ENCODE data around the gene FAM221A.
"Not testable (repeated sequence)": the region's sequence is repeated elsewhere in the genome, so short reads cannot be mapped to it uniquely, and the experiment has no call there.

The FAM221A gene

DNA sequence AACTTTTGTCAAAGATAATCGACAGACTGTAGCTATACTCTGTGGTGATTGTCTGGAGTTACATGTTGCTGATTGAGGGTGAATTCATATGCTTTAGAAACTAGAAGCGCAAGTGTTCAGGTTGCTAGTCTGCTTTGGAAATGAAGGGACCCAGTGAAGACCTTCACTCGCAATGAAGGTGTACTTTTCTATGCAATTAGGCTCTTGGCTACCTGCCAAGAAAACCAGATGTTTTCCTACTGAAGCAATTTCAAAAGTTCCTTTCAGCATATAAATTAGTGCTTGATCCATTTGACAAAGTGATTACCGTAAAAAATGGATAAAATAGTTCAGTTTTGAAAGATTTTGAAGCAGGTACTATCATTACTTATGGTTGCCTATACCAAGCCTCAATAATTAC lies 20.0 kb downstream of the FAM221A start:
- DNase-seq (ENCODE audit: low read depth in 2 of 3, low spot score in 2 of 3), result no peak

GRCh38 chr7:23709081-23709750 lies 29.2 kb downstream of the FAM221A start:
- DNase-seq (ENCODE audit: low read depth in 2 of 3, low spot score in 2 of 3), result no peak

GRCh38 chr7:23710000-23710399 lies 30.0 kb downstream of the FAM221A start, which contains the start of gene STK31:
TSS of gene STK31 (plus strand) at chr7:23710219. CDS start at chr7:23710286, 67 bp downstream.
- DNase-seq (ENCODE audit: low read depth in 2 of 3, low spot score in 2 of 3), result no peak

DNA sequence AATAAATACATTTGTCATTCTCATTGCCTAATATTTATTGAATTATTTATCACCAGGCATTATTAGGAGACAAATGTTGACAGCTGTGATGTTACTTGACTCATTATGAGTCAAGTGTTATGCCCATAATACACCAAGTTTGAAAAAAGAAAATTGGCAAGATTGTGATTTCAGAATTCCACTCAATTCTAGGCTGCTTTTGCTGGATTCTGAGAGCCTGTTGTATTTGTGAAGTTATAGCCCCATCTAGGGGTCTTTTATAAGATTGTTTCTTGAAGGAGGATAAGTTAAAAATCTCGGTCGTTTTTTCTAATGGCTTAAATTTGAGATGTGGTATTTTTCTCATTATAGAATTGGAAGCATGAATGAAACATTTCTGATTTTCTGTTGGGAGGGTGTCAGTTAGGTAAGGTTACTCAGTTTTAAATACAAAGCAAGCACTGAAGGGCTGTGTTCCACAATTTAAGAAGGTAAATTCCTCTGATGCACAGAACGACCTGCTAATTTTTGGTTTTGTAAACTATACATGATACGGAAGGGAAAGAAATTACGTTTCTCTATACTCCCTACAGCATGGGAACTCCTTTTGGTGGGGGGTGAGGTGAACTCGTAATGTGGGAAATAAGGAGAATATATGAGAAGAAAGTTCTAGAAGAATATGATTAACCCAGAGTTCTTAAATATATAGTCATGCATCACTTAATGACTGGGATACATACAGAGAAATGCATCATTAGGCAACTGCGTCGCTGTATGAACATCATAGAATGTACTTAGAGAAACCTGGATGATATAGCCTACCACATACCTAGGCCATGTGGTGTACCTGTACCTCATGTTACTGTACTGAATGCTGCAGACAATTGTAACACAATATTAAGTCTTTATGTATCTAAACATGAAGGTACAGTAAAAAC lies 32.6 kb downstream of the FAM221A start:
- no peak for DNase-seq (ENCODE audit: low read depth in 2 of 3, low spot score in 2 of 3)

DNA sequence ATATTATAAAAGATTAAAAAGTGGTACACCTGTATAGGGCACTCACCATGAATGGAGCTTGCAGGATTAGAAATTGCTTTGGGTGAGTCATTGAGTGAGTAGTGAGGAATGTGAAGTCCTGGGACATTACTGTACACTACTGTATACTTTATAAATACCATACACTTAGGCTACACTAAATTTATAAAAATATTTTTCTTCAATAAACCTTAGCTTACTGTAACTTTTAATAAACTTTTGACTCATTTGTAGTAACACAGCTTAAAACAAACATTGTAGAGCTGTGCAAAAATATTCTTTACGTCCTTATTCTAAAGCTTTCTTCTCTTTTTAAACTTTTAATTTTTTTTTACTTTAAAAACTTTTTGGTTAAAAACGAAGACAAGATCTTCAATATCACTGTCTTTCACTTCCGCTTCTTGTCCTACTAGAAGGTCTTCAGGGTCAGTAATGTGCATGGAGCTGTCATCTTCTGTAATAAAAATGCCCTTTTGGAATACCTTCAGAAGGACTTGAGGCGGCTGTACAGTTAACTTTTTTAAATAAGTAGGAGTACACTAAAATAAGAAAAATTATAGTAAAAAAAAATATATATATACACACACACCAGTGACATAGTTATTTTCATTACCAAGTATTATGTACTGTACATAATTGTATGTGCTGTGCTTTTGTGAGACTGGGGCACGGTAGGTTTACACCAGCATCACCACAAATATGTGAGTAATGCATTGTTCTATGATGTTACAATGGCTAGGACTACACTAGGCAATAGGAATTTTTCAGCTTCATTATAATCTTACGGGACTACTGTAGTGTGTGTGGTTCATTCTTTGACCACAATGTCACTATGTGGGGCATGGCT lies 33.5 kb downstream of the FAM221A start:
- DNase-seq (ENCODE audit: low read depth in 2 of 3, low spot score in 2 of 3), result no peak

GRCh38 chr7:23714150-23714464 lies 34.1 kb downstream of the FAM221A start:
- no peak for DNase-seq (ENCODE audit: low read depth in 2 of 3, low spot score in 2 of 3)

DNA sequence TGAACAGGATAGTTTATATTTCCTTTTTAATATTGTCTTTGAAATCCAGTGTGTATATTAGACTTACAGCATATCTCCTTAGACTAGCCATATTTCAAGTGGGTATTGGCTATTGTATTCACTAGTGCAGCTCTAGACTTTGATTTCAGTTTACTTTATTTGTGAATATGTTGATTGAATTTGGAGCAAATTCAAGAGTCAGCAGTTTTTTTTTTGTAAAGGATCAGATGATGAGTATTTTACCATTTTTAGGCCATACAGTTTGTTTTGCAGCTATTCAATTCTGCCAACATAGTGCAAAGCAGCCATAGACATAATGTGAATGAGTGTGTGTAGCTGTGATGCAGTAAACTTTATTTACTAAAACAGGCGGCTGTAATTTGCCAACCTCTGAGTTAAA lies 34.6 kb downstream of the FAM221A start:
- no peak for DNase-seq (ENCODE audit: low read depth in 2 of 3, low spot score in 2 of 3)

DNA sequence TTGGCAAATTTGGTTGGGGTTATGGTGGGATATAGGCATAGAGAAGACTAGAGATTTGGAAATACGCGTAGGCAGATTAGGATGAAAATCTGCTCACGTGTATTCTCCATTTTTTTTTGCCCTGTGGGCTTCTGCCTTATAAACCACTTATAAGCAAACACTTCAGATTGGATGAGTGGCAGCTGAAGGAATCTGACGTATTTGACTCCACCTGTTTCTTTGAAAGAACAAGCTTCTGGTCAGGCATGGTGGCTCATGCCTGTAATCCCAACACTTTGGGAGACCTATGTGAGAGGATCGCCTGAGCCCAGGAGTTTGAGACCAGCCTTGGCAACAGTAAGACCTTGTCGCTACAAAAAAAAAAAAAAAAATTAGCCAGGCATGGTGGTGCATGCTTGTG lies 35.1 kb downstream of the FAM221A start:
- no peak for DNase-seq (ENCODE audit: low read depth in 2 of 3, low spot score in 2 of 3)

DNA sequence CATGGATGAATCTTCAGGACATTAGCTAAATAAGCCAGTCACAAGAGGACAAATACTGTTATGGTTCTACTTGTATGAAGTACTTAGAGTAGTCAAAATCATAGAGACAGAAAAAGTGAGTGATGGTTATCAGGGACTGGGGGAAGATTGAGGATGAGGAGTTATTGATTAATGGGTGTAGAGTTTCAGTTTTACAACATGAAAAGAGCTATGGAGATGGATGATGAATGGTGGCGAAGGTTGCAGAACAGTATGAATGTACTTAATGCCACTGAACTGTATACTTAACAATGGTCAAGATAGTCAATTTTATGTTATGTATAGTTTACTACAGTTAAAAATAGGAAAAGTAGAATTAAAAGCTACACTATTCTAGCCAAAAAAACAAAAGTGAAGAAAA lies 37.8 kb downstream of the FAM221A start:
- DNase-seq (ENCODE audit: low read depth in 2 of 3, low spot score in 2 of 3), result no peak

GRCh38 chr7:23721456-23721855 lies 41.5 kb downstream of the FAM221A start:
- DNase-seq (ENCODE audit: low read depth in 2 of 3, low spot score in 2 of 3), result no peak

GRCh38 chr7:23722587-23723216 lies 42.7 kb downstream of the FAM221A start:
- DNase-seq (ENCODE audit: low read depth in 2 of 3, low spot score in 2 of 3), result not testable (repeated sequence)

DNA sequence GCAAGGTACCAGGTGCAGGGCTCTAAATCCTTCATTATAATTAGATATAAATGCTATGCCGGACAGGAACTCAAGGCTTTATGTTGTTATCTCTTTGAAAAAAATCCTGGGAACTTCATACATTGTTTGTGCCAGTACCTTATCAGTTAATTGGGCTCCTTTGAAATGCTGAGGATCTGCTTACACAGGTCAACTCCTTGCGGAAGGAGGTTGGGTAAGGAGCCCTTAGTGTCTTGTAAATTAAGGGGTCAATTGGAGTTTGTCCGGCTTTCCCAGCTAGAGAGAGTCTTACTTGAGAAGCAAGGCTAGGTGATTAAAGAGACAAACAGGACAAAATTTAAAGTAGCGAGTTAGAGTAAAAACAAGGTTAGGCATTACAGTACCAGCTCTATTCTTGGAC lies 44.1 kb downstream of the FAM221A start:
- DNase-seq (ENCODE audit: low read depth in 2 of 3, low spot score in 2 of 3), result not testable (repeated sequence)

GRCh38 chr7:23742051-23742450 lies 62.1 kb downstream of the FAM221A start:
- DNase-seq (ENCODE audit: low read depth in 2 of 3, low spot score in 2 of 3), result no peak

DNA sequence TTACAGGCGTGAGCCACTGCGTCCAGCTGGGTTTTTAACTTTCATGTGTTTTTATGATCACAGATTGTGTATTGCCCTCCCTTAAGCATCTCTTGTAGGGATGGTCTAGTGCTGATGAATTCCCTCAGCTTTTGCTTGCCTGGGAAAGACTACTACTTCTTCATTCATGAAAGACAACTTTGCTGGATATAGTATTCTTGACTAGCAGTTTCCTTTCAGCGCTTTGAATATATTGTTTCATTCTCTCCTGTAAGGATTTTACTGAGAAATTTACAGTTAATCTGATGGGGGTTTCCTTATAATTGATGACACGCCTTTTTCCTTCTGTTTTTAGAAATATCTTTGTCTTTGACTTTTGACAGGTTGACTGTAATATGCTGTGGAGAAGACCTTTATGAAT lies 63.2 kb downstream of the FAM221A start:
- DNase-seq (ENCODE audit: low read depth in 2 of 3, low spot score in 2 of 3), result no peak

GRCh38 chr7:23746629-23747028 lies 66.6 kb downstream of the FAM221A start:
- DNase-seq (ENCODE audit: low read depth in 2 of 3, low spot score in 2 of 3), result no peak

GRCh38 chr7:23751852-23752251 lies 71.9 kb downstream of the FAM221A start:
- DNase-seq (ENCODE audit: low read depth in 2 of 3, low spot score in 2 of 3), result no peak

Data from activated CD8-positive, alpha-beta memory T cell treated with anti-CD3 and anti-CD28 coated beads for 48 hours (primary cell).